ENCODE measurements around the gene METTL3.

The METTL3 gene

GRCh38 chr14:21525571-21525961, 14.4 kb upstream of the METTL3 start:
- H3K9me3 ChIP-seq (ENCODE audit: control insufficient read depth, insufficient read depth, low read length) = no peaks in the 10 kb centered on the region
- H3K27me3 ChIP-seq (ENCODE audit: control insufficient read depth, insufficient read depth, low read length) = no peaks in the 10 kb centered on the region
- H3K4me3 ChIP-seq (ENCODE audit: low read depth, low read length) = peak overlapping the region; percentile 82
- H3K4me1 ChIP-seq (ENCODE audit: control insufficient read depth, insufficient read depth, low read length) = peaks cover 45% of the 10 kb centered on the region
- peaks cover 46% of the 10 kb centered on the region for H3K36me3 ChIP-seq (ENCODE audit: control insufficient read depth, insufficient read depth, low read length)
- H3K9ac ChIP-seq (ENCODE audit: low read depth, low read length) = peak overlapping the region; percentile 82

GRCh38 chr14:21524575-21525490, 13.7 kb upstream of the METTL3 start:
- H3K4me3 ChIP-seq (ENCODE audit: low read depth, low read length) = peak overlapping the region; percentile 82
- H3K9me3 ChIP-seq (ENCODE audit: control insufficient read depth, insufficient read depth, low read length) = no peaks in the 10 kb centered on the region
- H3K36me3 ChIP-seq (ENCODE audit: control insufficient read depth, insufficient read depth, low read length) = peaks cover 46% of the 10 kb centered on the region
- H3K27me3 ChIP-seq (ENCODE audit: control insufficient read depth, insufficient read depth, low read length) = no peaks in the 10 kb centered on the region
- H3K9ac ChIP-seq (ENCODE audit: low read depth, low read length) = peak overlapping the region; percentile 82
- peaks cover 43% of the 10 kb centered on the region for H3K4me1 ChIP-seq (ENCODE audit: control insufficient read depth, insufficient read depth, low read length)

- Histone ChIP-seq H3K36me3 (ENCODE audit: control insufficient read depth, insufficient read depth, low read length) (peaks cover 46% of the 10 kb centered on the region), H3K4me1 (ENCODE audit: control insufficient read depth, insufficient read depth, low read length) (peaks cover 31% of the 10 kb centered on the region), H3K9ac (ENCODE audit: low read depth, low read length) (peak overlapping the region; percentile 56)
Observed at GRCh38 chr14:21523203-21523602, 12.1 kb upstream of the METTL3 start.

GRCh38 chr14:21521501-21521900, 10.4 kb upstream of the METTL3 start:
- Histone ChIP-seq H3K36me3 (ENCODE audit: control insufficient read depth, insufficient read depth, low read length) (peaks cover 46% of the 10 kb centered on the region), H3K9ac (ENCODE audit: low read depth, low read length) (no peak overlapping the region), H3K27me3 (ENCODE audit: control insufficient read depth, insufficient read depth, low read length) (no peaks in the 10 kb centered on the region), H3K4me1 (ENCODE audit: control insufficient read depth, insufficient read depth, low read length) (peaks cover 22% of the 10 kb centered on the region), H3K9me3 (ENCODE audit: control insufficient read depth, insufficient read depth, low read length) (no peaks in the 10 kb centered on the region), H3K4me3 (ENCODE audit: low read depth, low read length) (no peak overlapping the region)

More at GRCh38 chr14:21523203-21523602, 12.1 kb upstream of the METTL3 start:
- Histone ChIP-seq H3K9me3 (ENCODE audit: control insufficient read depth, insufficient read depth, low read length) (no peaks in the 10 kb centered on the region), H3K27me3 (ENCODE audit: control insufficient read depth, insufficient read depth, low read length) (no peaks in the 10 kb centered on the region), H3K4me3 (ENCODE audit: low read depth, low read length) (no peak overlapping the region)

GRCh38 chr14:21520767-21521166, 9.6 kb upstream of the METTL3 start:
- peaks cover 46% of the 10 kb centered on the region for H3K36me3 ChIP-seq (ENCODE audit: control insufficient read depth, insufficient read depth, low read length)
- no peaks in the 10 kb centered on the region for H3K27me3 ChIP-seq (ENCODE audit: control insufficient read depth, insufficient read depth, low read length)
- no peaks in the 10 kb centered on the region for H3K9me3 ChIP-seq (ENCODE audit: control insufficient read depth, insufficient read depth, low read length)
- H3K4me3 ChIP-seq (ENCODE audit: low read depth, low read length) = no peak overlapping the region
- no peak overlapping the region for H3K9ac ChIP-seq (ENCODE audit: low read depth, low read length)
- H3K4me1 ChIP-seq (ENCODE audit: control insufficient read depth, insufficient read depth, low read length) = peaks cover 22% of the 10 kb centered on the region

- H3K36me3 ChIP-seq (ENCODE audit: control insufficient read depth, insufficient read depth, low read length) = peaks cover 30% of the 10 kb centered on the region
- no peaks in the 10 kb centered on the region for H3K27me3 ChIP-seq (ENCODE audit: control insufficient read depth, insufficient read depth, low read length)
- H3K9ac ChIP-seq (ENCODE audit: low read depth, low read length) = no peak overlapping the region
- no peak overlapping the region for H3K4me3 ChIP-seq (ENCODE audit: low read depth, low read length)
- H3K9me3 ChIP-seq (ENCODE audit: control insufficient read depth, insufficient read depth, low read length) = no peaks in the 10 kb centered on the region
- peaks cover 18% of the 10 kb centered on the region for H3K4me1 ChIP-seq (ENCODE audit: control insufficient read depth, insufficient read depth, low read length)
Observed at GRCh38 chr14:21518725-21519124, 7.6 kb upstream of the METTL3 start.

GRCh38 chr14:21514341-21514740, 3.2 kb upstream of the METTL3 start:
- Histone ChIP-seq H3K9ac (ENCODE audit: low read depth, low read length) (no peak overlapping the region), H3K9me3 (ENCODE audit: control insufficient read depth, insufficient read depth, low read length) (no peaks in the 10 kb centered on the region), H3K4me3 (ENCODE audit: low read depth, low read length) (no peak overlapping the region), H3K4me1 (ENCODE audit: control insufficient read depth, insufficient read depth, low read length) (peaks cover 13% of the 10 kb centered on the region), H3K36me3 (ENCODE audit: control insufficient read depth, insufficient read depth, low read length) (no peaks in the 10 kb centered on the region), H3K27me3 (ENCODE audit: control insufficient read depth, insufficient read depth, low read length) (no peaks in the 10 kb centered on the region)

- Histone ChIP-seq H3K9me3 (ENCODE audit: control insufficient read depth, insufficient read depth, low read length) (no peaks in the 10 kb centered on the region), H3K9ac (ENCODE audit: low read depth, low read length) (peak overlapping the region; percentile 17), H3K4me1 (ENCODE audit: control insufficient read depth, insufficient read depth, low read length) (peaks cover 10% of the 10 kb centered on the region), H3K27me3 (ENCODE audit: control insufficient read depth, insufficient read depth, low read length) (no peaks in the 10 kb centered on the region), H3K36me3 (ENCODE audit: control insufficient read depth, insufficient read depth, low read length) (peaks cover 2% of the 10 kb centered on the region), H3K4me3 (ENCODE audit: low read depth, low read length) (peak overlapping the region; percentile 100)
Observed at GRCh38 chr14:21509432-21510143, 1.6 kb downstream of the METTL3 start.

GRCh38 chr14:21506557-21506956, 4.6 kb downstream of the METTL3 start:
- Histone ChIP-seq H3K4me3 (ENCODE audit: low read depth, low read length) (no peak overlapping the region), H3K36me3 (ENCODE audit: control insufficient read depth, insufficient read depth, low read length) (peaks cover 12% of the 10 kb centered on the region), H3K4me1 (ENCODE audit: control insufficient read depth, insufficient read depth, low read length) (peaks cover 4% of the 10 kb centered on the region), H3K9me3 (ENCODE audit: control insufficient read depth, insufficient read depth, low read length) (no peaks in the 10 kb centered on the region), H3K27me3 (ENCODE audit: control insufficient read depth, insufficient read depth, low read length) (no peaks in the 10 kb centered on the region), H3K9ac (ENCODE audit: low read depth, low read length) (no peak overlapping the region)

GRCh38 chr14:21505012-21505553, 6.1 kb downstream of the METTL3 start:
- Histone ChIP-seq H3K9me3 (ENCODE audit: control insufficient read depth, insufficient read depth, low read length) (no peaks in the 10 kb centered on the region), H3K36me3 (ENCODE audit: control insufficient read depth, insufficient read depth, low read length) (peaks cover 21% of the 10 kb centered on the region), H3K27me3 (ENCODE audit: control insufficient read depth, insufficient read depth, low read length) (no peaks in the 10 kb centered on the region), H3K4me1 (ENCODE audit: control insufficient read depth, insufficient read depth, low read length) (peaks cover 3% of the 10 kb centered on the region), H3K9ac (ENCODE audit: low read depth, low read length) (no peak overlapping the region), H3K4me3 (ENCODE audit: low read depth, low read length) (no peak overlapping the region)

- H3K36me3 ChIP-seq (ENCODE audit: control insufficient read depth, insufficient read depth, low read length) = peaks cover 32% of the 10 kb centered on the region
Observed at GRCh38 chr14:21503376-21503775, 7.8 kb downstream of the METTL3 start.

More at GRCh38 chr14:21503376-21503775, 7.8 kb downstream of the METTL3 start:
- Histone ChIP-seq H3K4me3 (ENCODE audit: low read depth, low read length) (no peak overlapping the region), H3K27me3 (ENCODE audit: control insufficient read depth, insufficient read depth, low read length) (no peaks in the 10 kb centered on the region), H3K9me3 (ENCODE audit: control insufficient read depth, insufficient read depth, low read length) (no peaks in the 10 kb centered on the region), H3K9ac (ENCODE audit: low read depth, low read length) (no peak overlapping the region), H3K4me1 (ENCODE audit: control insufficient read depth, insufficient read depth, low read length) (peaks cover 3% of the 10 kb centered on the region)

Measured in iPS-15b (cell line).